GM12878 (cell line): ENCODE results near the gene FAM9C. TPM values are rescaled to one million over a fixed set of nuclear protein-coding genes. Genes with fewer than 3 reads are reported as not detected.

ENCODE experiments used
- ATAC-seq: fragments of 200-7000 bp; cut with Tn5 transposase; 3 replicates; pipeline ENCODE4 v1.9.1; 2020; ENCODE audit warnings: mild to moderate bottlenecking, moderate library complexity
- BruUV-seq: library from RNA; stranded (reverse); fragments of 400-500 nt; replicated peaks from 2 replicates; lab custom pipeline; 2021; lab: Mats Ljungman, UMichigan
- CTCF ChIA-PET: fragments of 300-600 bp; sonication (Branson Sonifier 250); formaldehyde crosslinking; extraction: SDS; loops from one replicate; lab custom pipeline; 2021; ENCODE audit warnings: inconsistent platforms; lab: Yijun Ruan, JAX
- POLR2A ChIA-PET: fragments of 350-600 bp; formaldehyde crosslinking; extraction: SDS; loops from one replicate; lab custom pipeline; 2021; ENCODE audit warnings: inconsistent platforms; lab: Charles Lee
- RAD21 ChIA-PET: fragments of 300-600 bp; sonication (Branson Sonifier 250); formaldehyde crosslinking; loops from one replicate; lab custom pipeline; 2023; ENCODE audit warnings: antibody characterized with exemption; ENCODE audit not compliant: unreplicated experiment; lab: Charles Lee
- SMC1A ChIA-PET: fragments of 300-600 bp; sonication (Branson Sonifier 250); formaldehyde crosslinking; loops from one replicate; lab custom pipeline; 2023; ENCODE audit not compliant: unreplicated experiment, uncharacterized antibody; lab: Charles Lee
- DNase-seq: peaks from one replicate; pipeline ENCODE4 v3.0.0-alpha.2; 2011; ENCODE audit warnings: low read depth, low spot score
- FAIRE-seq: peaks from 3 replicates; lab custom pipeline; 2011; peaks lifted over from hg19 to GRCh38; lab: Jason Lieb, UNC
- H2AFZ ChIP-seq: 2 replicates; pipeline ENCODE4 v1.6.0; 2011; ENCODE audit warnings: low read depth, low read length, control low read depth; ENCODE audit not compliant: control insufficient read depth
- H3K27ac ChIP-seq: 2 replicates; pipeline ENCODE4 v1.5.1; 2011; ENCODE audit warnings: control low read depth; ENCODE audit not compliant: control insufficient read depth, insufficient read depth
- H3K27me3 ChIP-seq, 2 experiments: replicated peaks in 1 of 2; 2 replicates each; pipeline versions ENCODE4 v1.6.0 to v1.6.1; 2011; ENCODE audit warnings: low read length in 1 of 2; ENCODE audit not compliant: control insufficient read depth in 2 of 2, insufficient read depth in 2 of 2
- H3K36me3 ChIP-seq, 2 experiments: 2 replicates each; pipeline ENCODE4 v1.5.1; 2011; ENCODE audit warnings: low read length in 1 of 2; ENCODE audit not compliant: control insufficient read depth in 2 of 2, insufficient read depth in 2 of 2
- H3K4me1 ChIP-seq: 2 replicates; pipeline ENCODE4 v1.6.1; 2011; ENCODE audit warnings: mild to moderate bottlenecking, low read length, moderate library complexity, mixed read lengths; ENCODE audit not compliant: control insufficient read depth, insufficient read depth
- H3K4me2 ChIP-seq: 2 replicates; pipeline ENCODE4 v1.6.0; 2011; ENCODE audit warnings: control low read depth; ENCODE audit not compliant: control insufficient read depth, insufficient read depth
- H3K4me3 ChIP-seq: fragments of 200-600 bp; sonication (generic); 2 replicates; pipeline ENCODE4 v1.5.1; 2016
- H3K79me2 ChIP-seq: 2 replicates; pipeline ENCODE4 v1.6.0; 2011; ENCODE audit warnings: low read length; ENCODE audit not compliant: control insufficient read depth, insufficient read depth
- H3K9ac ChIP-seq: 2 replicates; pipeline ENCODE4 v1.8.0; 2011; ENCODE audit warnings: low read length, control low read depth, mixed read lengths; ENCODE audit not compliant: control insufficient read depth, insufficient read depth
- H3K9me3 ChIP-seq: replicated peaks from 3 replicates; pipeline ENCODE4 v1.5.1; 2011; ENCODE audit warnings: mild to moderate bottlenecking, low read length; ENCODE audit not compliant: control insufficient read depth, insufficient read depth
- H4K20me1 ChIP-seq: 2 replicates; pipeline ENCODE4 v1.6.0; 2011; ENCODE audit not compliant: control insufficient read depth, insufficient read depth
- BCL11A ChIP-seq: IDR thresholded peaks from 2 replicates; pipeline ENCODE4 v1.6.1; 2011; ENCODE audit warnings: low read depth, low read length
- NFYA ChIP-seq: IDR thresholded peaks from 2 replicates; pipeline ENCODE4 v1.6.1; 2011; ENCODE audit warnings: low read depth, mild to moderate bottlenecking, low read length, improper control_type of control experiment, borderline replicate concordance
- PAX8 ChIP-seq: fragments of 450-650 bp; IDR thresholded peaks from 2 replicates; pipeline ENCODE4 v1.6.1; 2017; ENCODE audit warnings: mild to moderate bottlenecking, moderate library complexity
- POLR2A ChIP-seq: IDR thresholded peaks from 2 replicates; pipeline ENCODE4 v1.6.1; 2011; ENCODE audit warnings: low read depth, mild to moderate bottlenecking, low read length
- POLR2AphosphoS2 ChIP-seq: IDR thresholded peaks from 2 replicates; pipeline ENCODE4 v1.6.1; 2011; ENCODE audit warnings: low read depth, mild to moderate bottlenecking, low read length, improper control_type of control experiment, moderate library complexity
- SIN3A ChIP-seq: IDR thresholded peaks from 2 replicates; pipeline ENCODE4 v1.6.1; 2012; ENCODE audit warnings: low read depth, low read length, improper control_type of control experiment
- ZNF274 ChIP-seq: IDR thresholded peaks from one replicate; pipeline ENCODE4 v1.8.0; 2011; ENCODE audit not compliant: insufficient read length, insufficient read depth
- WGBS: methylation state at CpG from one replicate; pipeline ENCODE4 v1.1.6; 2016; ENCODE audit warnings: low lambda C conversion rate; ENCODE audit not compliant: insufficient replicate concordance, insufficient coverage; ENCODE audit errors: missing lambda C conversion rate; 5-methylcytosine and 5-hydroxymethylcytosine counted together
- in situ Hi-C: fragments of 300-500 bp; cut with MboI; formaldehyde crosslinking; loops from 9 replicates; pipeline ENCODE4 v1.14.3; 2018; ENCODE audit warnings: mixed read lengths
- intact Hi-C: fragments of 100-400 bp; cut with micrococcal nuclease; formaldehyde crosslinking; loops from one replicate; pipeline ENCODE4 v1.14.2; 2022; ENCODE audit not compliant: unreplicated experiment
- polyA plus RNA-seq, 11 experiments: library from polyadenylated mRNA; depleted of rRNA in 4 of 11; unstranded in 6 of 11; stranded (reverse) in 5 of 11; fragments of >200 nt; fragmentation: Nextera tagmentation in 4 of 11; fragmentation: Illumina TruSeq in 1 of 11; extraction: Ambion mirVana in 4 of 11; extraction: Trizol in 1 of 11; gene quantifications; 1 replicate in 1 of 11; 2 replicates in 10 of 11; pipeline versions ENCODE4 v1.2.1 to v1.2.3, GENCODE V29; 2011 to 2016; ENCODE audit warnings: inconsistent platforms in 2 of 11, missing spikeins in 2 of 11, low read depth in 1 of 11
- total RNA-seq, 4 experiments: library from RNA; depleted of rRNA in 3 of 4; stranded (reverse); fragments of >200 nt in 3 of 4; fragmentation: Illumina TruSeq in 1 of 4; extraction: Trizol in 1 of 4; gene quantifications; 2 replicates each; pipeline versions ENCODE4 v1.2.1 to v1.2.3, GENCODE V29; 2013 to 2021
- TF ChIP-seq, protein P1 (sequence below): fragments of 450-650 bp; IDR thresholded peaks from 2 replicates; pipeline ENCODE4 v1.6.1; 2017; ENCODE audit warnings: mild to moderate bottlenecking, moderate library complexity
- TF ChIP-seq, protein P2 (sequence below): IDR thresholded peaks from 2 replicates; pipeline ENCODE4 v1.6.1; 2011; ENCODE audit warnings: borderline replicate concordance, low read depth, mild to moderate bottlenecking, moderate library complexity, low read length; ENCODE audit not compliant: insufficient read depth, poor library complexity, severe bottlenecking
- TF ChIP-seq, protein P3 (sequence below): fragments of 150-350 bp; IDR thresholded peaks from 2 replicates; pipeline ENCODE4 v1.6.1; 2014; ENCODE audit warnings: mild to moderate bottlenecking, low read depth, low read length
- TF ChIP-seq, protein P4 (sequence below), 3 experiments: IDR thresholded peaks in 2 of 3; conservative IDR thresholded peaks in 1 of 3; 2 replicates each; pipeline ENCODE4 v1.5.1; 2011; ENCODE audit warnings: low read depth in 3 of 3, low read length in 3 of 3, mild to moderate bottlenecking in 3 of 3, control low read depth in 2 of 3, moderate library complexity in 2 of 3, inconsistent platforms in 1 of 3, mixed read lengths in 1 of 3; ENCODE audit not compliant: control insufficient read depth in 2 of 3, insufficient read depth in 1 of 3; ENCODE audit errors: extremely low read depth in 1 of 3

The FAM9C gene
- total and polyA plus RNA-seq, 10 of the 15 experiments (the other 5 are each of a cell fraction or from before 2014, with no cell fraction given) = 0.01 to 0.03 TPM; not detected in 8

DNA sequence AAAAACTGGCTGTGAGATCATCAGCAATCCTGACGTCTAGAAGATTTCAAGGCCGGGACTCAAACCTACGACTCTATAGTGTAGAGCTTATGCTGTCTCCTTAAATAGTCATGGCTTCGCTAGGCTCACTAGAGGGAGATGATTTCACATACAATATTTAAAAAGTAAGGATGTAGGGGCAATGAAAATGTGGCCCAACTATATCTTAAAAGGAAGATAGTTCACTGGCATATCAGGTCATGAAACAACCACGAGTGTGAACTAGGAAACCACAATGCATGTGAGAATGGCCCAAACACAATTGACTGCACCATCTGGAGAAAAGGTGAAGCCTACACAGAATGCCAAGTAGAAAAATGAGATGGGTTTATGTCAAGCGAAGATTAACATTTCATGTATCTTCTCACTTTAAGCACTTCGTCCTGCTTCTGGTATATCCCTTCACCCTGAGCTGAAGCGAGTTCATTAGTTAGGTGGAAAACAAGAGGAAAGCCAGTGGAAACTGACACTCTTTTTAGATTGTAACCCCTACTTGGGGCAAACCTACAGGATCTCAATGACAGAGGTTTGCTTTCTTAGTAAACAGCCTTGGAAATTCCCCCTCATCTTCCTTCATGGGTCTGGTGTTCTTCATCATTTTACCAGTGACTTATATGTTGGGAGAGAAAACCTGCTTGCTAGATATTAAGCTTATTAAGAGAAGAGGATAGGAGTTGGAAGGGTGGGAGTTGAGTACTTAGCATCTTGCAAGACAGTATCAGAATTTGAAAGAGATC is 17.4 kb downstream of the FAM9C start (continued):
- TF ChIP-seq, protein P1, sequence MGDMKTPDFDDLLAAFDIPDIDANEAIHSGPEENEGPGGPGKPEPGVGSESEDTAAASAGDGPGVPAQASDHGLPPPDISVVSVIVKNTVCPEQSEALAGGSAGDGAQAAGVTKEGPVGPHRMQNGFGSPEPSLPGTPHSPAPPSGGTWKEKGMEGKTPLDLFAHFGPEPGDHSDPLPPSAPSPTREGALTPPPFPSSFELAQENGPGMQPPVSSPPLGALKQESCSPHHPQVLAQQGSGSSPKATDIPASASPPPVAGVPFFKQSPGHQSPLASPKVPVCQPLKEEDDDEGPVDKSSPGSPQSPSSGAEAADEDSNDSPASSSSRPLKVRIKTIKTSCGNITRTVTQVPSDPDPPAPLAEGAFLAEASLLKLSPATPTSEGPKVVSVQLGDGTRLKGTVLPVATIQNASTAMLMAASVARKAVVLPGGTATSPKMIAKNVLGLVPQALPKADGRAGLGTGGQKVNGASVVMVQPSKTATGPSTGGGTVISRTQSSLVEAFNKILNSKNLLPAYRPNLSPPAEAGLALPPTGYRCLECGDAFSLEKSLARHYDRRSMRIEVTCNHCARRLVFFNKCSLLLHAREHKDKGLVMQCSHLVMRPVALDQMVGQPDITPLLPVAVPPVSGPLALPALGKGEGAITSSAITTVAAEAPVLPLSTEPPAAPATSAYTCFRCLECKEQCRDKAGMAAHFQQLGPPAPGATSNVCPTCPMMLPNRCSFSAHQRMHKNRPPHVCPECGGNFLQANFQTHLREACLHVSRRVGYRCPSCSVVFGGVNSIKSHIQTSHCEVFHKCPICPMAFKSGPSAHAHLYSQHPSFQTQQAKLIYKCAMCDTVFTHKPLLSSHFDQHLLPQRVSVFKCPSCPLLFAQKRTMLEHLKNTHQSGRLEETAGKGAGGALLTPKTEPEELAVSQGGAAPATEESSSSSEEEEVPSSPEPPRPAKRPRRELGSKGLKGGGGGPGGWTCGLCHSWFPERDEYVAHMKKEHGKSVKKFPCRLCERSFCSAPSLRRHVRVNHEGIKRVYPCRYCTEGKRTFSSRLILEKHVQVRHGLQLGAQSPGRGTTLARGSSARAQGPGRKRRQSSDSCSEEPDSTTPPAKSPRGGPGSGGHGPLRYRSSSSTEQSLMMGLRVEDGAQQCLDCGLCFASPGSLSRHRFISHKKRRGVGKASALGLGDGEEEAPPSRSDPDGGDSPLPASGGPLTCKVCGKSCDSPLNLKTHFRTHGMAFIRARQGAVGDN = peak; percentile 58; the same call in 1 of the 2 replicates
- TF ChIP-seq, protein P2, sequence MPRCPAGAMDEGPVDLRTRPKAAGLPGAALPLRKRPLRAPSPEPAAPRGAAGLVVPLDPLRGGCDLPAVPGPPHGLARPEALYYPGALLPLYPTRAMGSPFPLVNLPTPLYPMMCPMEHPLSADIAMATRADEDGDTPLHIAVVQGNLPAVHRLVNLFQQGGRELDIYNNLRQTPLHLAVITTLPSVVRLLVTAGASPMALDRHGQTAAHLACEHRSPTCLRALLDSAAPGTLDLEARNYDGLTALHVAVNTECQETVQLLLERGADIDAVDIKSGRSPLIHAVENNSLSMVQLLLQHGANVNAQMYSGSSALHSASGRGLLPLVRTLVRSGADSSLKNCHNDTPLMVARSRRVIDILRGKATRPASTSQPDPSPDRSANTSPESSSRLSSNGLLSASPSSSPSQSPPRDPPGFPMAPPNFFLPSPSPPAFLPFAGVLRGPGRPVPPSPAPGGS = no peak

DNA sequence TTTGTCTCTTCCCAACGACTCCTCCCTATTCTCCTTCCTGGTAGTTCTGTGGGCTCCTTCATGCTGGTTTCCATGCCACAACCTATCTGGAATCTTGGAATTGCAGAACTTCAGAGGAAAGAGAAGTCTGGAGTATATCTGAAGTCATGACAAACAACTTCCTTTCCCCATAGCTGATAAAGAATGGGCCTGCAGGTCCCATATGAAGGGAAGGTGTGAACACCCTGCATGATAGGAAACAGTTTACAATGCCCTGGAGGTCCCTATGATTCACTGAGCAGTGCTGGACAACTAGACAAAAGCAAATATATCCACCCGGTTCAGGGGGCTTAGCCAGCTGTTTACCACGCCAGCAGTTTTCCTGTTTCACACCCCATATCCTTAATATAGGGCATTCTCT is 19.4 kb downstream of the FAM9C start:
- BruUV-seq = no TSS peak
- ChIA-PET POLR2A (interaction anchor here (0.6 to 2.4 kb wide), 6 partner anchors 11 to 76 kb away, joined by 3 to 11 read pairs (median 4); no protein-coding TSS in a partner anchor), SMC1A (interaction anchor here (1.2 to 13.9 kb wide), 9 partner anchors 14 to 64 kb away, joined by 3 to 189 read pairs (median 22); no protein-coding TSS in a partner anchor), RAD21 (interaction anchor here (1.0 to 9.9 kb wide), 9 partner anchors 11 to 74 kb away, joined by 3 to 81 read pairs (median 4); no protein-coding TSS in a partner anchor), CTCF (interaction anchor here (0.7 to 1.2 kb wide), 3 partner anchors 11 to 74 kb away, joined by 3 to 5 read pairs (median 5); no protein-coding TSS in a partner anchor)
- in situ Hi-C loops = no loop called here
- Histone ChIP-seq H3K36me3 (no peaks in the 10 kb centered on the region), H3K27ac (peak overlapping the region; percentile 69; the same call in 1 of the 2 replicates), H3K79me2 (no peaks in the 10 kb centered on the region), H3K27me3 (no peaks in the 10 kb centered on the region), H3K4me3 (no peak overlapping the region), H3K9me3 (no peaks in the 10 kb centered on the region), H3K4me1 (peaks cover 56% of the 10 kb centered on the region), H2AFZ (no peak overlapping the region), H3K9ac (no peak overlapping the region), H3K4me2 (no peak overlapping the region), H4K20me1 (no peaks in the 10 kb centered on the region)
- 52% methylated on average over 3 of the region's 3 CpGs for WGBS
- DNase-seq (no peak), ATAC-seq (no peak), FAIRE-seq (peak; percentile 23)
- intact Hi-C loops = no loop called here
- no peak for TF ChIP-seq PAX8
- TF ChIP-seq POLR2AphosphoS2 = no peak
- no peak for TF ChIP-seq BCL11A
- TF ChIP-seq, protein P3, sequence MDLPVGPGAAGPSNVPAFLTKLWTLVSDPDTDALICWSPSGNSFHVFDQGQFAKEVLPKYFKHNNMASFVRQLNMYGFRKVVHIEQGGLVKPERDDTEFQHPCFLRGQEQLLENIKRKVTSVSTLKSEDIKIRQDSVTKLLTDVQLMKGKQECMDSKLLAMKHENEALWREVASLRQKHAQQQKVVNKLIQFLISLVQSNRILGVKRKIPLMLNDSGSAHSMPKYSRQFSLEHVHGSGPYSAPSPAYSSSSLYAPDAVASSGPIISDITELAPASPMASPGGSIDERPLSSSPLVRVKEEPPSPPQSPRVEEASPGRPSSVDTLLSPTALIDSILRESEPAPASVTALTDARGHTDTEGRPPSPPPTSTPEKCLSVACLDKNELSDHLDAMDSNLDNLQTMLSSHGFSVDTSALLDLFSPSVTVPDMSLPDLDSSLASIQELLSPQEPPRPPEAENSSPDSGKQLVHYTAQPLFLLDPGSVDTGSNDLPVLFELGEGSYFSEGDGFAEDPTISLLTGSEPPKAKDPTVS = no peak
- TF ChIP-seq ZNF274 = no peak
- TF ChIP-seq, protein P4, sequence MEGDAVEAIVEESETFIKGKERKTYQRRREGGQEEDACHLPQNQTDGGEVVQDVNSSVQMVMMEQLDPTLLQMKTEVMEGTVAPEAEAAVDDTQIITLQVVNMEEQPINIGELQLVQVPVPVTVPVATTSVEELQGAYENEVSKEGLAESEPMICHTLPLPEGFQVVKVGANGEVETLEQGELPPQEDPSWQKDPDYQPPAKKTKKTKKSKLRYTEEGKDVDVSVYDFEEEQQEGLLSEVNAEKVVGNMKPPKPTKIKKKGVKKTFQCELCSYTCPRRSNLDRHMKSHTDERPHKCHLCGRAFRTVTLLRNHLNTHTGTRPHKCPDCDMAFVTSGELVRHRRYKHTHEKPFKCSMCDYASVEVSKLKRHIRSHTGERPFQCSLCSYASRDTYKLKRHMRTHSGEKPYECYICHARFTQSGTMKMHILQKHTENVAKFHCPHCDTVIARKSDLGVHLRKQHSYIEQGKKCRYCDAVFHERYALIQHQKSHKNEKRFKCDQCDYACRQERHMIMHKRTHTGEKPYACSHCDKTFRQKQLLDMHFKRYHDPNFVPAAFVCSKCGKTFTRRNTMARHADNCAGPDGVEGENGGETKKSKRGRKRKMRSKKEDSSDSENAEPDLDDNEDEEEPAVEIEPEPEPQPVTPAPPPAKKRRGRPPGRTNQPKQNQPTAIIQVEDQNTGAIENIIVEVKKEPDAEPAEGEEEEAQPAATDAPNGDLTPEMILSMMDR (IDR thresholded peaks at IDR 0.05 in 2 of 3, conservative IDR thresholded peaks at IDR 0.05 in 1 of 3; ENCODE audit: control insufficient read depth in 2 of 3, extremely low read depth in 1 of 3, insufficient read depth in 1 of 3, low read depth in 3 of 3, low read length in 3 of 3) = no peak
- no peak for TF ChIP-seq NFYA
- no peak for TF ChIP-seq POLR2A
- TF ChIP-seq SIN3A = no peak
